HG03097 (cell line): ENCODE measurements around the gene TUBB4A.
A peak's percentile ranks its signal among the peaks of the same experiment; 100 is the strongest.
"Not testable (repeated sequence)": the region's sequence is repeated elsewhere in the genome, so short reads cannot be mapped to it uniquely, and the experiment has no call there.

Source experiments
- ATAC-seq: cut with Tn5 transposase; IDR thresholded peaks from one replicate; pipeline ENCODE4 v1.9.1; 2021; ENCODE audit not compliant: unreplicated experiment, low FRiP score

TUBB4A gene

DNA sequence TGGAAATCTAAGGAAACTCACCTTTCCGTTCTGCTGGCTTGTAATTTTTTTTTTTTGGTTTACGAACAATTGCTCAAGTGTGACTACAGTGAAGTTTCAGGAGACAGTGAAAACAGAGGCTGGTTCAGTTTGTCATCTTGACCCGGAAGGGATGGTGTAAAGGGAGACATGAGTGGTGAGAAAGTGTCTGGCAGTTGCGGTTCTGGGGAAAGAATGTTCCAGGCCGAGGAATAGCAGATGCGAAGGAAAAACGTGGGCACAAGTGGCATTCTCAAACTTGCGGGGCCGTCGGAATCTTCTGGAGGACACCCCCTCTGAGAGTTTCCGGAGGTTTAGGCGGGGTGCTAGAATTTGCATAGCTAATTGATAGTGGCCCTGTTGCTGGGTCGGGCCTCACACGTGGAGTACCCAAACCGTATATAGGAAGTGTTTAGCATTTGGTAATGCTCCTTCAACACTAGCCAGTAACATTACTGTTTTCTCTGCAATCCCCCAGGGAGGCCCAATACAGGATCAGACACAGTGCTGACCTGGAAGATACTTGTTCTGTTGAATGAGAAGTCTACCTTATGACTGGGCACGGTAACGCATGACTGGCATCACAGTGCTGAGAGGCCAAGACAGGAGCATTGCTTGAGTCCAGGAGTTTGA, 25.9 kb upstream of the TUBB4A start:
- ATAC-seq: peak; percentile 45

DNA sequence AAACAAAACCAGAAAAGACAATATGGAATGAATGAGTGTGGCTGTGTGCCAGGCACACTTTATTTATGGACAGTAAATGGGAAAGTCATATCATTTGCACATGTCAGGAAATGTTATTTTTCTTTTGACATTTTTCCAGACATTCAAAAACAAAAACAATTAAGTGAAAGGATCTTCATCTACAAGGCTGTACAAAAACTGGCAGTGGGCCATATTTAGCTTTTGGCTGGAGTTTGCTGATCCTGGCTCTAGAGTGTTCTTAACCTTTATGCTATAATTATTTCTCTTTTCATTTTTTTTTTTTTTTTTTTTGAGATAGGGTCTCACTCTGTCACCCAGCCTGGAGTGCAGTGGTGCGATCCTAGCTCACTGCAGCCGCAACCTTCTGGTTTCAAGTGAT, 22.2 kb upstream of the TUBB4A start:
- no peak for ATAC-seq

DNA sequence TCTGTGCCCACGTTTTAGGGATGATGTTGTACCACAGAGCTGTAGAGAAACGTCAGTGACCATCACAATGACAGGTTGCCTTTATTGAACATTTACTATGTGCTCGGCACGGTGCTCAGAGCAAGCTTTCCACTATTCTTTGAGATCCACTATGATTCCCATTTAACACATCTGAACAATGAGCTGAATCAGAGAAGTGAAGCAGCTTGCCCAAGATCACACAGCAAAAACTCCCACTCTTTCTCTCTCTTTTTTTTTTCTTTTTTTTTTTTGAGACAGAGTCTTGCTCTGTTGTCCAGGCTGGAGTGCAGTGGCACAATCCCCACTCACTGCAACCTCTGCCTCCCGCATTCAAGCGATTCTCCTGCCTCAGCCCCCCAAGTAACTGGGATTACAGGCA, 20.6 kb upstream of the TUBB4A start:
- ATAC-seq: no peak

DNA sequence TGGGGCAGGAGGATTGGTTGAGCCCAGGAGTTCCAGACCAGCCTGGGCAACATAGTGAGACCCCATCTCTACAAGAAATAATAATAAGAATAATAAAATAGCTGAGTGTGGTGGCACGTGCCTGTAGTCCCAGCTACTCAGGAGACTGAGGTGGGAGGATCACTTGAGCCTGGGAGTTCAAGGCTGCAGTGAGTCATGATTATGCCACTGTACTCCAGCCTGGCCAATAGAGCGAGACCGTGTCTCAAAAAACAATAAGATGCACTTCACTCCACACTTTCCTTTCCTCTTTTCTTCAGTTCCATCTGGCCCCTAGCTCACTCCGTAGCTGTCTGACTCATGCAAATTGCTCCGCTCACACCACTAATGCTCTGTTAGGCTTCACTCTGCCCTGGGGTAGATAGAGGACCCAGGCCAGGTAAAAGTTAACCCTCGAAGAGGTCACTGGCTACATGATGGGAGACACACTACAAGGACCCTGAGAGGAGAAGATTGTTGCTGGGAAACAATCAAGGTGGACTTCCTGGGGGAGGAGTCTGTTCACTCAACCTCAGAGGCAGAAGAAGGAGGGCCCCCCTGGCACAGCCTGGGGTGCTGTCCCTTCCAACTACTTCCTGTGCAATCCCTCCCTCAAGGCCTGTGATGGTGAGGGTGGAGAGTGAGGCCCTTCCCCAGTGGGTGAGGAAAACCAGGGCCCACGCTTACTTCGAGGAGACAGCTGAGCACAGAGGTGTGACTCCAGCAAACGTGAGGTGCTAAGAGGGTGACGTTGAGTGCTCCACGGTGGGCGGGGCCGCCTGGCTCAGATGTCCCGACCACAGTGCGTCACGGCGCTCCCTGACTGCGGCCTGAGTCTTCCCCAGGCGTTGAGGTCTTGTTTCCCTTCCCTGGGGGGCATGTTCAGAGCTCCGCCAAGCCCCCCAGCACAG, 19.9 kb upstream of the TUBB4A start:
- peak; percentile 31 for ATAC-seq

DNA sequence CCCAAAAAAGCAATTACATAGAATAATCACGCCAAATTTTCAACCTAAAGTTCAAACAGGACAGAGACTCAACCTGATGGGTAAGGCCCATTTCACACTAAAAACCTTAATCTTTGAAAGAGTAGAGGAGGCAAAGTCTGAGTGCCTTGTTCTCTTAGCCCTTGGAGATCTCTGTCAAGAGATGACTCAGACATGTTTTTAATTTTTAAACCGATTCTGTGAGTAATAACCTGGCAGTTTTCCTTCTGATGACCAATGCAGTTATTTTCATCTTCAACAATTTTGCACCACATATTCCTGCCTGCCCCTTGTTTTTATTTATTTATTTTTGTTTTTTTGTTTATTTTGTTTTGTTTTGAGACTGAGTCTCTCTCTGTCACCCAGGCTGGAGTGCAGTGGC, 17.2 kb upstream of the TUBB4A start:
- no peak for ATAC-seq

DNA sequence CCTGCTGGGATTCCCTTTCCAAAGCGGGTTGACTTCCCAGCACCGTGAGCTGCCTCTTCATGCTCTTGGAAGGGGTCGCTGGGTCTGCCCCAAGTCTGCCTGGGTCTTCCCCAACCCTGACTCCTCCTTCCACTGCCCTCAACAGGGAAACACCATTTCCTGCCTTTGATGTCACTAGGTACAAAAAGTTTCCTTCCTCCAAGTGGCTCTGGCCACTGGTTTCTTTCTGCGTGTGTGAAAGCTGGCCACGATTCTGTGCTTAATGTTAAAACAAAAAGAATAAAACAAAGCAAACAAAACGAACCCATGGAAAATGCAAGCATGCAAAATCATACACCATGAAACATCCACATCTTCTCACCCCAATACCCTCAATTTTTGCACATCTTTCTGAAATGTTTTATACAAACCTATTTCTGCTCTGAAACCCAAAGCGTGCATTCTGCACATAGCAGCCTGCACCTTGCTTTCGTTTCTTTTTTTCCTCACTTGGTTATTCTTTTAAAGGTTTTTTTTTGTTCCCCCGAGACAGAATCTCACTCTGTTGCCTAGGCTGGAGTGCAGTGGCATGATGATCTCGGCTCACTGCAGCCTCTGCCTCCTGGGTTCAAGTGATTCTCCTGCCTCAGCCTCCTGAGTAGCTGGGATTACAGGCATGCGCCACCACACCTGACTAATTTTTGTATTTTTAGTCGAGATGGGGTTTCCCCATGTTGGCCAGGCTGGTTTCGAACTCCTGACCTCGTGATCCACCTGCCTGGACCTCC, 16.2 kb upstream of the TUBB4A start:
- ATAC-seq: peak; percentile 23

DNA sequence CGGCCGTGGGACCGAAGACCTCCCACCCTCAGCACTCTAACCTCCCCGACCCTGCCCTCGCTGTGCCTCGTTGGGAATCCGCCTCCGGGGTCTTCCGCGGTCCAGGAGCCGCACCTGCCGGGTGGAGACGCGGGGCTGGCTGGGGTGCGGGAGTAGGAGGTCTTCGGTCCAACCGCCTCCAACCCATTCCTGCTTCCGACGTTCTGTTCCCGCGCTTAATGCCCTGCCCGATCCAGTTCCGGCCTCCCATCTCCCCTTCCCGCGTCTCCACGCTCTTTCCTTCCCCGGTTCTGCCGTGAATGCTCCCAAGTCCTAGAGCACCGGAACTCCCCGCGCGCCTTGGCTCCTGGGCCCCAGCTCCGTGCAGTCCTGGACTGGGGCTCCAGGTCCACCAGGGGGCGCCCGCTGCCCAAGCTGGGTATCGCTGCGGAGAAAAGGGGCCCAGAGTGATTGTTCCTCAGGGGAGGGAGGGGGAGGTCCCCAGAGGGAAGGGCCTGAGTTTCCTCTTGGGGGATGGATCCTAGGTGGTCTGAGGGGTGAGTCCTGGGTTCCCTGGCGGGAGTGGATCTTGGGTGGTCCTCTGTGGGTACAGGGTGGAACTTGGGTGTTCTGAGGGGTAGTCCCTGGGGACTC, 14.7 kb upstream of the TUBB4A start:
- ATAC-seq: peak; percentile 43

DNA sequence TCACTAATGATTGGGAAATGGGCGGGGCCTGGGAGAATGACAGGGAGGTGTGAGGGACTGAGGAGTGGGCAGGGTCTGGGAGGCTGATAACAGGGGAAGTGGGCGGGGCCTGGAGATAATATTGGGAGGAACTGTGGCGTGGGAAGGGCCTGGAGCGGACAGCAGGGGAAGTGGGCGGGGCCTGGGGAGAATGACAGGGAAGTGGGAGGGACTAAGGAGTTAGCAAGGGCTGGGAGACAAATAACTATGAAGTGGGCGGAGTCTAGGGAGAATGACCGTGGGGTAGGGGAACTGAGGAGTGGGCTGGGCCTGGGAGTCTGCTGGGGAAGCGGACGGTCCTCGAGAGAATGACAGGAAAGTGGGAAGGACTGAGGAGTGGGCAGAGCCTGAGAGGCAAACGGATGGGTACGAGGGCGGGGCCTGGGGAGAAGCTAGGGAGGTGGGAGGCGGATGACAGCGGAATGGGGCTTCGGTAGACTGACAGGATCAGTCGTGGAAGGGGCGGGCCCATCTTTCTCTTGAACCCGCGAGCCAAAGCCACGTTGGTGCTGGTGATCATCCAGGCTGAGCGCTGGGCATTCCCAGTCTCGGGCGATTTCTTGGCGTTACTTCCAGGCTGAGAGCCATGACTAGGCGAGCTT, 14.0 kb upstream of the TUBB4A start:
- peak; percentile 39 for ATAC-seq

DNA sequence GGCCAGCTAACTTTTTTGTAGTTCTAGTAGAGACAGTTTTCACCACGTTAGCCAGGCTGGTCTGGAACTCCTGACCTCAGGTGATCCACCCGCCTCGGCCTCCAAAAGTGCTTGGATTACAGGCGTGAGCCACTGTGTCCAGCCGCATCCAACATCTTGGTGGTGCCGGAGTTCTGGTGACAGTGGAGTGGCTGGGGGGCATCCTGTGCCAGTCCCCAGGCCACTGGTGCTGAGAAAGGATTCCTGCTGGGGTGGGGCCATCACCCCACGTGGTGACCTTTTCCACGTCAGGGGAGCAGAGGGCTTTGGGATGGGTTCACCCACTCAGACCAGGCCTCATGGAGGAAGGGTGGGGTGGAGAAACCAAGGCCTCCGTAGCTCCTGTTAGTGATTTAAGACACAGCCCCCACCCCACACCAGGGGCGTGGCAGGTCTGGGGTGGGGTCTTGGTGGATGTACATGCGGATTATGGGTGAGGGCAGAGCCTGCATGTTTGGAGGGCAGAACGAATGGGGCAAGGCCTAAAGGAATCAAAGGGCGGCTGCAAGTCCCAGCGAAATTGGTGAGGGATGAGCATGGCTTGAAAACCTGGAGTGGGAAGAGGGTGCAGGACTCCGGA, 12.9 kb upstream of the TUBB4A start:
- ATAC-seq: no peak

DNA sequence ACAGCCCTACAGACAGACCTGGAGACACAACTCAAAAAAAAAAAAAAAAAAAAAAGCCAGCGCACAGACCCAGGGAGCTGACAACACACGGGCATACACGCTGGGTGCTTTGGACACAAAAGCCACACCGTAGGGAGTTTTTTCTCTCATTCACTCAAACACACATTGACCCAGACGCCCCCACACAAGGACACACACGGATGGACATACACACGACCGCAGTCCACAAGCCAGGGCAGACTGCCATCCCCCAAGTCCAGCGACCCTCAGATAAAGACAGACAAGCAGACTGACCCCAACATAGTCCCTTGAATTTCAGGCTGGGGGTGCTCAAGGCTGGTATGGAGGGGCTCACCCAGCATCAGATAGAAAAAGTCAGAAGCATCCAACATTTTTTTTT, 12.0 kb upstream of the TUBB4A start:
- no peak for ATAC-seq

DNA sequence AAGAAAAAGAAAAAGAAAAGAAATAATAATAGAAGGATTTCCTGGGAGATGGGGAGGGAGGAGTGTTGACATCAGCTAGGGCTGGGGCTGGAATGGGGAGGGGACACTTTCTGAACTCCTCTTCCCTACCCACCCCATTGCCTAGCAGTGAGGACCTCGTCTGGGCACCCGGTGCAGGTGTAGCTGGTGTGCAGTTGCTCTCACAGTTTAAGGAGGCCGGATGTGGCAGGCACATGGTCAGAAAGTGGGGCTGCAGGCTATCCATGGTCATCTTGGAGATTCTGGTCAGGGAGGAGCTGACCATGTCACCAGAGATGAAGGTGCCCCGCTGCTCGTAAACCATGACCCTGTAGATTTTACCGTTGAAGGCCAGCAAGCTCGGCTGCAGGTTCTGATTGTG, 8.5 kb upstream of the TUBB4A start:
- ATAC-seq: no peak

DNA sequence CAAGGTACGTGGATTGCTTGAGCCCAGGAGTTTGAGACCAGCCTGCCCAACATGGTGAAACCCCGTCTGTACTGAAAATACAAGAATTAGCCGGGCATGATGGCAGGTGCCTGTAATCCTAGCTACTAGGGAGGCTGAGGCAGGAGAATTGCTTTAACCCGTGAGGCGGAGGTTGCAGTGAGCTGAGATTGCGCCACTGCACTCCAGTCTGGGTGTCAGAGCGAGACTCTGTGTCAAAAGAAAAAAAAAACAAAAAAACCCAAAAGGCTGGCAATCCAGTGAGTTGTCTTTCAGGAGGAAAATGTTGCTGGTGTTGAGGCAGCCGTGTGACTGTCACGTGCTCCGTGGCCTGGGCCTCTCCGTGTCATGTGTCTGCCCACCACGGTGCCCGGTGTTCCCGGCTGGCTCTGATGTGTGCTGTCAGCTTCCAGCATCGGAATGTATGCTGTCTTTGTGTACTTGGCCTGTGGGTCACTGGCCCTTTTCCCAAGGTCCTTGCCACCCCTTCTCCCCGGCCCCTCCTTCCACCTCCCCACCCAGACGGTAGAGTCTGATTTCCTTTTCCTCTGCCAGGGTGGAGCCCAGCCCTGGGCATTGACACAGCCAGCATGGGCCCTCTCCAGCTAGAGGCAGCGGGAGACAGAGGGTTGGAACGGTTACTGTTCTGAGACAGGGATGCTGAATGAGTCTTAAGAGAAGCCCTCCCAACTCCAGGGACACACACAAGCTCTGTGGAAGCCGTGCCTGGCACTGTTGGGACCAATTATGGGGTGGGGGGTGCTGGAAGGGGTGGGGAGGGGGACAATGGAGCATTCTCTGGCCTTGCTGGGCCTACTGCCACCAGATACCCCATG, 7.2 kb upstream of the TUBB4A start:
- no peak for ATAC-seq

DNA sequence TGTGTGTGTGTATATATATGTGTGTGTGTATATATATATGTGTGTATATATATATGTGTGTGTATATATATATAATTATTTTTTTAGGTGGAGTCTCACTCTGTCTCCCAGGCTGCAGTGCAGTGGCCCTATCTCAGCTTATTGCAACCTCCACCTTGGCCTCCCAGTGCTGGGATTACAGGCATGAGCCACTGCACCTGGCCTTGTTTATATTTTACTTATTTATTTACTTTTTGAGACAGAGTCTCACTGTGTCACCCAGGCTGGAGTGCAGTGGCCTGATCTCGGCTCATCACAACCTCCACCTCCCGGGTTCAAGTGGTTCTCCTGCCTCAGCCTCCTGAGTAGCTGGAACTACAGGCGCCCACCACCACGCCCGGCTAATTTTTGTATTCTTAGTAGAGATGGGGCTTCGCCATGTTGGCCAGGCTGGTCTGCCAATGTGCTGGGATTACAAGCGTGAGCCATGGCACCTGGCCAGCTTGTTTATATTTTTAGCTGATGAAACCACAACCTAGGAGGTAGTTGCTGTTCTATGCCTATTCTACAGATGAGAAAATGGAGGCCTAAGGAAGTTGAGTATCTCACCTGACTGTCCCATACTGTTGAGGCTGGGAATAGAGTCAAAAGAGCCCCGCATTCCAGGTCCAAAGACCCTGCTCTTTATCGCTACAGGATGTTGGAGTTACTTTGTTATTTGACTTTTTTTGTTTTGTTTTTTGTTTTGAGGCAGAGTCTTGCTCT, 6.1 kb upstream of the TUBB4A start:
- not testable (repeated sequence) for ATAC-seq

DNA sequence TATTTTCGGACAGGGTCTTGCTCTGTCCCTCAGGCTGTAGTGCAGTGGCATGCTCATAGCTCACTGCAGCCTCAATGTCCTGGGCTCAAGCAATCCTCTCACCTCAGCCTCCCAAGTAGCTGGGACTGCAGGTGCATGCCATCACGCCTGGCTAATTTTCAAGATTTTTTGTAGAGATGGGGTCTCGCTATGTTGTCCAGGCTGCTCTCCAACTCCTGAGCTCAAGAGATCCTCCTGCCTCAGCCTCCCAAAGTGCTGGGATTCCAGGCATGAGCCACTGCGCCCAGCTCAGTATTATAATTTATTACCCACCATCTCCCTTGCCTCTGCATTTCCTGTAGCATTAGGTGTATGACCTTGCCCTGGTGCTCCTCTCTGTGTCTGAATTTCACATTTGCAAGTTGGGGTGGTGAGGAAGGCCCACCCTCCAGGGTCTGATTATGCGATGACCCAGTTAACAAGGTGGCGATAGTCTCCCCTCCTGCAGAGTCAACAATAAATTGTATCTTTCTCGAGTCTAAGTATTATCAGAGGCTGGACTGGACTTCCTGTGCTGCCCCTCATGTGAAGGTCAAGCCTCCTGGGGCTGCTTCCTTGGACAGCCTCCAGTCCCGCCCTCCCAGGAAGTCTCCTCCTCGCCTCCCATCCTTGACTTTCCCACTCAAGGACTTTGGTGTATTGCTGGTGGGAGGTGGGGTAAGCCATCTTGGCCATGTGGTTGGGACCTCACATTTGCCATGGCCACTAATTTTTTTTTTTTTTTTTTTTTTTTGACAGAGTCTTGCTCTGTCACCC, 1.5 kb upstream of the TUBB4A start:
- ATAC-seq: no peak

DNA sequence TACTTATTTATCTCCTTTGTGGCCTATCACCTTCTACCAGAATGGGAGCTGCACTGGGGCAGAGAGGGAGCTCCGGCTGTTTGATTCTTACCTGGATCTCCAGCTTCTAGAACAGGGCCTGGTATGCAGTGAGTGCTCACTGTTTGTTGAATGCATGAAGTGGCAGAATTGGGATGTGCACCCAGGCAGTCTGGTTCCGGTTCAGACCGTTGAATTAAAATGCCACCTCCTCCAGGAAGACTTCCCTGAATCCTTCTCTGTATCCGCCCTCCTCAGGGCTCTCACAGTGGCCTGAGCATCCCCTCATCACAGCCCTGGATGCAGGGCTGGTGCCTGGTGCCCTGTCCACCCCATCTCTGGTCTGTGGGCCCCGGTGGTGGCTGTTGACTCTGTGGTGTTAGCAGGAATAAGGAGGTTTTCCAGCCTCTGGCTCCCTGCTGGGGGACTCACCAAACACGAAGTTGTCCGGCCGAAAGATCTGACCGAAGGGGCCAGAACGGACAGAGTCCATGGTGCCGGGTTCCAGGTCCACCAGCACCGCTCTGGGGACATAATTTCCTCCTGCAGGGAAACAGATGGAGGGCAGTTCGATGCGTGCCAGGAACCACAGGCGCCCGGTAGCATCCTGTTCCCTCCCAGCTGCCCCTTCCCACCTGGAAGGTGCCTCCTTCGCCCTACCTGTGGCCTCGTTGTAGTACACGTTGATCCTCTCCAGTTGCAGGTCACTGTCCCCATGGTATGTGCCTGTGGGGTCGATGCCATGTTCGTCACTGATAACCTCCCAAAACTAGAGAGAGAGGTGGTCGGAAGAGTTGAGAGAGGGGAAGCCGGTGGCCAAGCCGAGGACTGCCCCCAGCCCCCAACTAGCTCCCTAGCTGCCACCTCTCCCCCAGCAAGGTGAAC, 1.0 kb downstream of the TUBB4A start:
- no peak for ATAC-seq

DNA sequence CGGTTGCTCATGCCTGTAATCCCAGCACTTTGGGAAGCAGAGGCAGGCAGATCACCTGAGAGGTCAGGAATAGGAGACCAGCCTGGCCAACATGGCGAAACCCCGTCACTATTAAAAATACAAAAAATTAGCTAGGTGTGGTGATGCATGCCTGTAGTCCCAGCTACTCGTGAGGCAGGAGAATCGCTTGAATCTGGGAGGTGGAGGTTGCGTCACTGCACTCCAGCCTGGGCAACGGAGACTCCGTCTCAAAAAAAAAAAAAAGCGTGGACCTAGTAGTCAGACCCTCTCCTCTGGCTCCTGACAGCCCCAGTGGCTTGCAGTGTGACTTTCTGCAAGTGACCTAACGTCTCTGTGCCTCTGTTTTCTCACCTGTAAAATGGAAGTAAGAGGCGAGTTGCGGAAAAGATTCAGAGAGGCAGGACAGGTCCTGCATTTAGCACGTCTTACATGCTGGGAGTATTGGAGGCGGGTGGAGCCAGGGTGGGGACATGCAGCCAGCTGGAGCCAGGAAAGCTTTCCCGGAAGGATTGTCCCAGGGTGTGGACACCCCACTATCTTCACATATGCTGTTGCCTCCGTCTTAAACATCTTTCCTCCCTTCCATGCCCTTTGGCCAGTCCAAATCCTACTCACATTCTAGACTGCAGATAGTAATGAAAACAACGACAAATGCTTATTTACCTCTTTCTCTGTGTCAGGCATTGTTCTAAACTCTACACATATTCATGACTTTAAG, 2.9 kb downstream of the TUBB4A start:
- ATAC-seq: no peak
